Measurements from ENCODE around the gene NUDT14. TPM values are rescaled to one million over a fixed set of nuclear protein-coding genes. Genes with fewer than 3 reads are reported as not detected.
A peak's percentile ranks its signal among the peaks of the same experiment; 100 is the strongest.

NUDT14 gene
- total RNA-seq, 1 donor from 2014 or later: 39.1 TPM

DNA sequence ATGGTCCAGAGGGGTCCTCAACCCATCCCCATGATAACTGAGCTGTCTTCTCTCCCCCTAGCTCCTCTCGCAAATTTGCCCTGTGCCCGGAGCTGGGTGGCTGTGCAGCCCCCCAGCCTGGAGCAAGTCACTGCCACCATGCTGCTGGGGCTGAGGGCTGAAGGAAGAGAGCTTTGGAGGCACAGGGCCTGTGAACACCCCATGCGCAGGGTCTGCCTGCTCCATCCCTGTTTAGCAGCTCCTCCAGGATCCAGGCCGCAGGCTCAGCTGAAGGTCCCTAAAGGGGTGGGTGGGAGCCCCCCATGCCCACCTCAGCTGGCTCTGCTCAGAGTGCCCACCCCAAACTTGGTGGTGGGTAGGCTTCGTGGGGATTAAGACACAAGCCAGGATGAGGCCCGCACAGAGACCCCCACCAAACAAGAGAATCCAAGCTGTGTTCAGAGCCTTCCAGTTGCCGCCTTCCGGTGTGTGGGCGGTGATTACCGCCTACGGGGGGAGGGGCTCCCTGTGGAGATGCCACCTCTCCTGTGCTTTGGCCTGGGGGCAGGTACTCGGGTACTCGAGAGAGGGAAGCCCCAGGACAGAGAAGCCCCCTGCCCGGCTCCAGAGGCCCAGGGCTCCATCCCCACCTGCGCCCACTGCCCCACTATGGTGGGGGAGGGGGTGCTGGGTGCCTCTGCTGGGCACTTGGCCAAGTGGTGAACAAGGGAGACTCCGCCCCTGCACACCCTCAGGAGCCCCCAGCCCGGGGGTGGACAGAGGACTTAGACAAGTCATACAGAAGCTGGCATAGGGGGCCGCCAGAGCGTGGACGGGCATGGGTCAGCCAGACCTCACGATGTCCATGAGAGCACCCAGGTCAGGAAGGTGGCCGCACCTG, 11.1 kb downstream of the NUDT14 start:
- Mint-ChIP-seq H3K36me3 (ENCODE audit: unreplicated experiment) (no peaks in the 10 kb centered on the region), H3K9me3 (ENCODE audit: unreplicated experiment) (no peaks in the 10 kb centered on the region), H3K4me3 (ENCODE audit: unreplicated experiment) (peak overlapping the region; percentile 63), H3K27me3 (ENCODE audit: unreplicated experiment) (peaks cover 13% of the 10 kb centered on the region), H3K27ac (ENCODE audit: unreplicated experiment) (no peak overlapping the region), H3K4me1 (ENCODE audit: unreplicated experiment) (peaks cover 15% of the 10 kb centered on the region)
- no peak for TF ChIP-seq CTCF (IDR thresholded peaks at IDR 0.05)
- no peak for DNase-seq (ENCODE audit: extremely low spot score, unreplicated experiment)

DNA sequence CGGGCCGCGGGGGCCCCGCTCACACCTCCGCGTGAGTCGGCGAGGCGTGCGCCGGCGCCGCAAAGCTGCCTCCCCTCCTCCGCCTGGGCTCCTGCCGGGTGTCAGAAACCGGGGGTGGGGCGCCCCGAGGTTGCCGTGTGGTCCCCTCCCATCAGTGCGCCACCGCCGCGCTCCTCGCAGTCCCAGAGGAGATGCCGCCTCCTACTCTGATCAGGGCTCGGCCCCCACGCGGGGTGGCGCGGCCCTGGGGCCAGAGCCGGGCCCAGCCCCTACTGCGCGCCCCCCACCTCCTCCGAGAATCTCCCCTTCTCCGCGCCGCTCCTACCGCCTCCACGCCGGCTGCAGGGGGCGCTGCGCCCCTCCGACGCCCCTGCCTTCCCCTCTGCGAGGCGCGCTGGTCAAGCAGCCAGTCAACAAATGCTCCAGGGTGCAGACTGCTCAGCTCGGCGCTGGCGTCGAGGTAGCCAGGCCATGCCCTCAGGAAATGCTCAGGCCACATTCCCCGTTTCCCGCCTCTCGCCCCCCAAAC, 12.1 kb downstream of the NUDT14 start:
- no peak for DNase-seq (ENCODE audit: extremely low spot score, unreplicated experiment)
- H3K4me1 Mint-ChIP-seq (ENCODE audit: unreplicated experiment): peaks cover 15% of the 10 kb centered on the region
- H3K36me3 Mint-ChIP-seq (ENCODE audit: unreplicated experiment): no peaks in the 10 kb centered on the region
- no peak overlapping the region for H3K27ac Mint-ChIP-seq (ENCODE audit: unreplicated experiment)
- peaks cover 13% of the 10 kb centered on the region for H3K27me3 Mint-ChIP-seq (ENCODE audit: unreplicated experiment)
- peak; percentile 55 for TF ChIP-seq CTCF (IDR thresholded peaks at IDR 0.05)
- no peaks in the 10 kb centered on the region for H3K9me3 Mint-ChIP-seq (ENCODE audit: unreplicated experiment)
- peak overlapping the region; percentile 61 for H3K4me3 Mint-ChIP-seq (ENCODE audit: unreplicated experiment)

DNA sequence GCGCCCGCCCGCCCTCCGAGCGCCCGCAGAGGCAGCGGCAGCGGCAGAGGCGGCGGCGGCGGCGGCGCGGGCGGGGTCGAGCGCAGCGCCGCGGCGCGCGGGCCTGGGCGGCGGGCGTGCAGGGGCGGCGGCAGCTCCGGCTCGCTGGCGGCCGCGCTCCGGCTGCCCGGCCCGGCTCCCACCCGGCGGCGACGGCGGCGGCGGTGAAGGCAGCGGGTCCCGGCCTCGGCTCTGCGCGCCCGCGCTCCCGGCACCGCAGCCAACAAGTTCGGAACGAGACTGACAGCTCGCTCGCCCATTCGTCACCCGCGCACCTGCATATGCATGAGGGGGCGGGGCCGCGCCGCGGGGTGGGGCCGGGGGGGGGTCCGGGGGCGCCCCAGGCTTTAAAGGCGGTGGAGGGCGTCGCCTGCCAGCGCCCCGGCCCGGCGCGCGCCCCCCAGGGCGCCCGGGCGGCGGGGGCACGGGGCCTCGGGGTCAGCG, 12.6 kb downstream of the NUDT14 start, which contains the start of gene JAG2:
JAG2 (minus strand) TSS at position 281 of the 483 bp plus-strand sequence. CDS start 356 bp downstream, outside the sequence.
- no peaks in the 10 kb centered on the region for H3K9me3 Mint-ChIP-seq (ENCODE audit: unreplicated experiment)
- TF ChIP-seq CTCF (IDR thresholded peaks at IDR 0.05): no peak
- no peaks in the 10 kb centered on the region for H3K36me3 Mint-ChIP-seq (ENCODE audit: unreplicated experiment)
- no peak for DNase-seq (ENCODE audit: extremely low spot score, unreplicated experiment)
- peaks cover 15% of the 10 kb centered on the region for H3K4me1 Mint-ChIP-seq (ENCODE audit: unreplicated experiment)
- peak within 1 kb of the TSS; percentile 63 for H3K4me3 Mint-ChIP-seq (ENCODE audit: unreplicated experiment)
- H3K27me3 Mint-ChIP-seq (ENCODE audit: unreplicated experiment): peaks cover 13% of the 10 kb centered on the region
- no peak within 1 kb of the TSS for H3K27ac Mint-ChIP-seq (ENCODE audit: unreplicated experiment)

- Mint-ChIP-seq H3K9me3 (ENCODE audit: unreplicated experiment) (no peaks in the 10 kb centered on the region), H3K4me1 (ENCODE audit: unreplicated experiment) (peaks cover 15% of the 10 kb centered on the region), H3K4me3 (ENCODE audit: unreplicated experiment) (peak overlapping the region; percentile 42), H3K27me3 (ENCODE audit: unreplicated experiment) (peaks cover 13% of the 10 kb centered on the region), H3K36me3 (ENCODE audit: unreplicated experiment) (no peaks in the 10 kb centered on the region), H3K27ac (ENCODE audit: unreplicated experiment) (no peak overlapping the region)
- TF ChIP-seq CTCF (IDR thresholded peaks at IDR 0.05): no peak
- no peak for DNase-seq (ENCODE audit: extremely low spot score, unreplicated experiment)
Measured at GRCh38 chr14:105168093-105168420, 13.1 kb downstream of the NUDT14 start.
